ENCODE results near the gene DLGAP3. TPM values are rescaled to one million over a fixed set of nuclear protein-coding genes. Genes with fewer than 3 reads are reported as not detected.

DLGAP3 gene
- polyA plus RNA-seq, 1 experiment = not detected

GRCh38 chr1:34845131-34845901, 84.1 kb downstream of the DLGAP3 start:
- Histone ChIP-seq H3K4me3 (ENCODE audit: low read depth, low read length) (no peak overlapping the region), H3K36me3 (ENCODE audit: control insufficient read depth, insufficient read depth, low read length) (peaks cover 2% of the 10 kb centered on the region; the same call in 1 of the 2 replicates), H3K27me3 (ENCODE audit: control insufficient read depth, insufficient read depth, low read length) (no peaks in the 10 kb centered on the region)
- no peak for TF ChIP-seq CTCF (IDR thresholded peaks at IDR 0.05; ENCODE audit: insufficient read depth, low read depth, low read length)
- ChIA-PET CTCF (interaction anchor here (1.6 to 3.6 kb wide), 2 partner anchors 7 to 14 kb away, joined by 3 to 24 read pairs; partner anchors contain the start of gene SMIM12), POLR2A (no interaction called here)
- DNase-seq (ENCODE audit: low read depth) = no peak

DNA sequence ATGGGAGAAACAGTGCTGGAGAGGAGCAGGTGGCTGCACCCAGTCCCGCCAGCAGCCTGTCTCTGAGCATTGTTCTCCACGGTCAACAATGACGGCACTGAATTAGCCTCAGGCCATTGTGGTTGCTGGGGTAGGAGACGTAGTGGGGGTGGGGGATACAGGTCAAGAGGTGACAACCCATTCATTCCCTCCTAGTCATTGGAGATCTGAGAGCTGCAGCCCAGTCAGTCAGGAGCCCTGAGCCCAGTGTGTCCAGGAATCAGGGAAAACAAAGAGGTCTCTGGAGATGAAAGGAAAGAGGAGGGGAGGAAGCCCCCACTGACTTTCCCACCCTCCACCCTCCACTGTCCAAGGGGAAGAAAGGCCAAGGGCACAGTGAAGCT, 85.2 kb downstream of the DLGAP3 start:
- no peak for TF ChIP-seq CTCF (IDR thresholded peaks at IDR 0.05; ENCODE audit: insufficient read depth, low read depth, low read length)
- no peak overlapping the region for H3K4me3 ChIP-seq (ENCODE audit: low read depth, low read length)
- peaks cover 2% of the 10 kb centered on the region; the same call in 1 of the 2 replicates for H3K36me3 ChIP-seq (ENCODE audit: control insufficient read depth, insufficient read depth, low read length)
- POLR2A ChIA-PET = no interaction called here
- H3K27me3 ChIP-seq (ENCODE audit: control insufficient read depth, insufficient read depth, low read length) = no peaks in the 10 kb centered on the region
- CTCF ChIA-PET = interaction anchor here (3.6 kb wide), 1 partner anchor 8 kb away, joined by 24 read pairs; no protein-coding TSS in a partner anchor
- no peak for DNase-seq (ENCODE audit: low read depth)

GRCh38 chr1:34843392-34844251, 85.8 kb downstream of the DLGAP3 start:
- CTCF ChIA-PET = interaction anchor here (3.6 kb wide), 1 partner anchor 9 kb away, joined by 24 read pairs; no protein-coding TSS in a partner anchor
- POLR2A ChIA-PET = no interaction called here
- H3K36me3 ChIP-seq (ENCODE audit: control insufficient read depth, insufficient read depth, low read length) = peaks cover 2% of the 10 kb centered on the region; the same call in 1 of the 2 replicates
- no peak overlapping the region for H3K4me3 ChIP-seq (ENCODE audit: low read depth, low read length)
- no peaks in the 10 kb centered on the region for H3K27me3 ChIP-seq (ENCODE audit: control insufficient read depth, insufficient read depth, low read length)
- DNase-seq (ENCODE audit: low read depth) = no peak
- no peak for TF ChIP-seq CTCF (IDR thresholded peaks at IDR 0.05; ENCODE audit: insufficient read depth, low read depth, low read length)

DNA sequence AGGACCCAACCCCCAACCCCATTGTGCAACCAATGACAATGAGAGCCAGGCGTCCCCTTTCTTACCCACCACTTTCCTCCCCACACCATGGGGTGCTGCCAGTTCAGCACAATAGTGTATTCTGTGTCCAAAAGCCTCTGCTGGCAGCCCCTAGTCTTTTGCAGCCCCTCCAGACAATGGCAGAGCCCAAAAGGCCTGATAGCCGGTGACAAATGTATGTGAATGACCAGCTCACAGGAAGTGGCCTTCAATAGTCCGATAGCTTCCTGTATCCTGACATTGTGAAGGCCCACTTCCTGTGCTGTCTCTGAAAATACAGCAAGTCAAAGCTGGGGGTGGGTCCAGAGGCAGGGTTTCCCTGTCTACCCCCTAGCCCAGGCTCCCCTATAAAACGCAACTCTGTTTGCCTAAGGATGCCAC, 86.5 kb downstream of the DLGAP3 start:
- H3K4me3 ChIP-seq (ENCODE audit: low read depth, low read length) = no peak overlapping the region
- TF ChIP-seq CTCF (IDR thresholded peaks at IDR 0.05; ENCODE audit: insufficient read depth, low read depth, low read length) = no peak
- CTCF ChIA-PET = interaction anchor here (3.6 kb wide), 1 partner anchor 10 kb away, joined by 24 read pairs; no protein-coding TSS in a partner anchor
- no peak for DNase-seq (ENCODE audit: low read depth)
- peaks cover 2% of the 10 kb centered on the region; the same call in 1 of the 2 replicates for H3K36me3 ChIP-seq (ENCODE audit: control insufficient read depth, insufficient read depth, low read length)
- H3K27me3 ChIP-seq (ENCODE audit: control insufficient read depth, insufficient read depth, low read length) = no peaks in the 10 kb centered on the region
- POLR2A ChIA-PET = no interaction called here

- DNase-seq (ENCODE audit: low read depth) = no peak
- Histone ChIP-seq H3K4me3 (ENCODE audit: low read depth, low read length) (no peak overlapping the region), H3K27me3 (ENCODE audit: control insufficient read depth, insufficient read depth, low read length) (no peaks in the 10 kb centered on the region), H3K36me3 (ENCODE audit: control insufficient read depth, insufficient read depth, low read length) (peaks cover 2% of the 10 kb centered on the region; the same call in 1 of the 2 replicates)
- no peak for TF ChIP-seq CTCF (IDR thresholded peaks at IDR 0.05; ENCODE audit: insufficient read depth, low read depth, low read length)
- CTCF ChIA-PET = interaction anchor here (0.8 to 3.6 kb wide), 3 partner anchors 11 to 24 kb away, joined by 3 to 24 read pairs (median 3); partner anchors contain the start of gene SMIM12
- POLR2A ChIA-PET = no interaction called here
These were observed 87.4 kb downstream of the DLGAP3 start for GRCh38 chr1:34842073-34842472.
